IgD-negative memory B cell (primary cell): Measurements from ENCODE around the gene MCFD2. TPM values are rescaled to one million over a fixed set of nuclear protein-coding genes. Genes with fewer than 3 reads are reported as not detected.

Source experiments
- H3K27ac Mint-ChIP-seq, 3 donors: one replicate each; pipeline ENCODE4 v1.8.0; 2020 to 2022; ENCODE audit warnings: mild to moderate bottlenecking in 3 of 3, mixed read lengths in 3 of 3, moderate library complexity in 1 of 3
- H3K27me3 Mint-ChIP-seq: one replicate; pipeline ENCODE4 v1.8.0; 2021; ENCODE audit warnings: mixed read lengths
- H3K36me3 Mint-ChIP-seq: one replicate; pipeline ENCODE4 v1.8.0; 2020; ENCODE audit warnings: mild to moderate bottlenecking, mixed read lengths
- H3K4me1 Mint-ChIP-seq, 3 donors: one replicate each; pipeline ENCODE4 v1.8.0; 2020 to 2022; ENCODE audit warnings: mixed read lengths in 3 of 3, mild to moderate bottlenecking in 1 of 3
- H3K4me3 Mint-ChIP-seq, 4 donors: one replicate each; pipeline ENCODE4 v1.8.0; 2020 to 2022; ENCODE audit warnings: mild to moderate bottlenecking in 4 of 4, mixed read lengths in 4 of 4, moderate library complexity in 3 of 4
- H3K9me3 Mint-ChIP-seq, 3 donors: one replicate each; pipeline ENCODE4 v1.8.0; 2020 to 2021; ENCODE audit warnings: mixed read lengths in 3 of 3, mild to moderate bottlenecking in 1 of 3
- polyA plus RNA-seq: library from polyadenylated mRNA; unstranded; fragments of 300-500 nt; fragmentation: Illumina TruSeq; gene quantifications from one replicate; pipeline ENCODE4 v1.2.3, GENCODE V29; 2021

The MCFD2 gene
- polyA plus RNA-seq, 1 donor from 2014 or later, result 25.2 TPM

- peaks cover 8 to 18% (median 17%) of the 10 kb centered on the region in 3 donors for H3K9me3 Mint-ChIP-seq
- H3K36me3 Mint-ChIP-seq, result peaks cover 6% of the 10 kb centered on the region
- H3K27me3 Mint-ChIP-seq, result peaks cover 18% of the 10 kb centered on the region
- H3K27ac Mint-ChIP-seq, result no peak overlapping the region
- H3K4me1 Mint-ChIP-seq, result peaks cover 0 to 6% (median 2%) of the 10 kb centered on the region in 3 donors
- no peak overlapping the region for H3K4me3 Mint-ChIP-seq
These were observed 53.7 kb downstream of the MCFD2 start for GRCh38 chr2:46861916-46862315.

- Mint-ChIP-seq H3K4me1 (peaks cover 0 to 3% (median 0%) of the 10 kb centered on the region in 3 donors), H3K4me3 (no peak overlapping the region), H3K36me3 (peaks cover 5% of the 10 kb centered on the region), H3K27me3 (peaks cover 13% of the 10 kb centered on the region), H3K9me3 (peaks cover 0 to 5% (median 4%) of the 10 kb centered on the region in 3 donors), H3K27ac (no peak overlapping the region)
These were observed 56.1 kb downstream of the MCFD2 start for GRCh38 chr2:46859482-46859881.

- H3K4me3 Mint-ChIP-seq, result no peak overlapping the region
These were observed 56.9 kb downstream of the MCFD2 start for GRCh38 chr2:46858702-46859090.

GRCh38 chr2:46857871-46858701 lies 57.5 kb downstream of the MCFD2 start:
- H3K4me3 Mint-ChIP-seq, result no peak overlapping the region
- H3K9me3 Mint-ChIP-seq, result no peaks in the 10 kb centered on the region
- H3K4me1 Mint-ChIP-seq, result peaks cover 0 to 3% (median 0%) of the 10 kb centered on the region in 3 donors
- H3K36me3 Mint-ChIP-seq, result peaks cover 3% of the 10 kb centered on the region
- no peak overlapping the region for H3K27ac Mint-ChIP-seq
- peaks cover 7% of the 10 kb centered on the region for H3K27me3 Mint-ChIP-seq

More at GRCh38 chr2:46858702-46859090, 56.9 kb downstream of the MCFD2 start:
- peaks cover 7% of the 10 kb centered on the region for H3K27me3 Mint-ChIP-seq
- H3K4me1 Mint-ChIP-seq, result peaks cover 0 to 3% (median 0%) of the 10 kb centered on the region in 3 donors
- H3K36me3 Mint-ChIP-seq, result peaks cover 3% of the 10 kb centered on the region
- H3K9me3 Mint-ChIP-seq, result peaks cover 0 to 1% (median 0%) of the 10 kb centered on the region in 3 donors
- H3K27ac Mint-ChIP-seq, result no peak overlapping the region

- Mint-ChIP-seq H3K9me3 (no peaks in the 10 kb centered on the region), H3K36me3 (peaks cover 3% of the 10 kb centered on the region)
These were observed 59.3 kb downstream of the MCFD2 start for GRCh38 chr2:46856336-46856735.

GRCh38 chr2:46855805-46856204 lies 59.8 kb downstream of the MCFD2 start:
- peaks cover 0 to 3% (median 0%) of the 10 kb centered on the region in 3 donors for H3K4me1 Mint-ChIP-seq
- peaks cover 2% of the 10 kb centered on the region for H3K27me3 Mint-ChIP-seq
- peaks cover 3% of the 10 kb centered on the region for H3K36me3 Mint-ChIP-seq
- no peak overlapping the region for H3K27ac Mint-ChIP-seq
- no peak overlapping the region for H3K4me3 Mint-ChIP-seq
- H3K9me3 Mint-ChIP-seq, result no peaks in the 10 kb centered on the region

More at GRCh38 chr2:46856336-46856735, 59.3 kb downstream of the MCFD2 start:
- no peak overlapping the region for H3K4me3 Mint-ChIP-seq
- no peak overlapping the region for H3K27ac Mint-ChIP-seq
- peaks cover 0 to 3% (median 0%) of the 10 kb centered on the region in 3 donors for H3K4me1 Mint-ChIP-seq
- H3K27me3 Mint-ChIP-seq, result peaks cover 3% of the 10 kb centered on the region

- H3K27me3 Mint-ChIP-seq, result peaks cover 4% of the 10 kb centered on the region
- peaks cover 0 to 3% (median 0%) of the 10 kb centered on the region in 3 donors for H3K4me1 Mint-ChIP-seq
- no peaks in the 10 kb centered on the region for H3K9me3 Mint-ChIP-seq
- peaks cover 3% of the 10 kb centered on the region for H3K36me3 Mint-ChIP-seq
- H3K27ac Mint-ChIP-seq, result no peak overlapping the region
- H3K4me3 Mint-ChIP-seq, result no peak overlapping the region
These were observed 61.3 kb downstream of the MCFD2 start for GRCh38 chr2:46854260-46854659.

- Mint-ChIP-seq H3K27me3 (peaks cover 6% of the 10 kb centered on the region), H3K27ac (no peak overlapping the region), H3K4me1 (peaks cover 8 to 14% (median 8%) of the 10 kb centered on the region in 3 donors), H3K9me3 (no peaks in the 10 kb centered on the region), H3K36me3 (peaks cover 3% of the 10 kb centered on the region), H3K4me3 (no peak overlapping the region)
These were observed 63.0 kb downstream of the MCFD2 start for GRCh38 chr2:46852598-46852997.

- Mint-ChIP-seq H3K27me3 (peaks cover 6% of the 10 kb centered on the region), H3K36me3 (peaks cover 3% of the 10 kb centered on the region), H3K27ac (no peak overlapping the region), H3K9me3 (no peaks in the 10 kb centered on the region), H3K4me3 (no peak overlapping the region), H3K4me1 (peaks cover 8 to 14% (median 8%) of the 10 kb centered on the region in 3 donors)
These were observed 63.5 kb downstream of the MCFD2 start for GRCh38 chr2:46852124-46852523.

Other genes with a start within 250 kb of the MCFD2 start
- 7.8 TPM for gene SOCS5, start 216.5 kb downstream of the MCFD2 start, polyA plus RNA-seq
- 46.9 TPM for gene TTC7A, start 25.4 kb upstream of the MCFD2 start, polyA plus RNA-seq
- not detected for gene STPG4, start 239.5 kb upstream of the MCFD2 start, polyA plus RNA-seq